ENCODE measurements around the gene ADK.

DNA sequence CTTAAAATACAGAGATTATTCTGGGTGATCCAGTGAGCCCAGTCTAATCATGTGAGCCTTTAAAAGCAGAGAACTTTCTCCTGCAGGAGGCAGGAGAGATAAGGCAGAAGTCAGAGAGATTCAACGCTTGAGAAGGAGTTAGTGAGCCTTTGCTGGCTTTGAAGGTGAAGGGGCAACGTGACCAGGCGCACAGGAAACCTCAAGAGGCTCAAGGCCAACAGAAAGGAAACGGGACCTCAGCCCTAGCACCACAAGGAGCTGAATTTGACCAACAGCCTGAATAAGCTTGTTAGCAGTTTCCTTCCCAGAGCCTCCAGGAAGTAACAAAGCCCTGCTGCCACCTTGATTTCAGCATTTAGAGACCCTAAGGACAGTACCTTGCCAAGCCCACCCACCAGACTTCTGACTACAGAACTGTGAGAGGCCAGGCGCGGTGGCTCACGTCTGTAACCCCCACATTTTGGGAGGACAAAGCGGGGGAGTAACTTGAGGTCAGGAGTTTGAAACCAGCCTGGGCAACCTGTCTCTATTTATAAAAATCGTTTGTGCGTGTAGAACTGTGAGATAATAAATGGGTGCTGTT lies 588.1 kb downstream of the ADK start:
- TF ChIP-seq, protein P1, sequence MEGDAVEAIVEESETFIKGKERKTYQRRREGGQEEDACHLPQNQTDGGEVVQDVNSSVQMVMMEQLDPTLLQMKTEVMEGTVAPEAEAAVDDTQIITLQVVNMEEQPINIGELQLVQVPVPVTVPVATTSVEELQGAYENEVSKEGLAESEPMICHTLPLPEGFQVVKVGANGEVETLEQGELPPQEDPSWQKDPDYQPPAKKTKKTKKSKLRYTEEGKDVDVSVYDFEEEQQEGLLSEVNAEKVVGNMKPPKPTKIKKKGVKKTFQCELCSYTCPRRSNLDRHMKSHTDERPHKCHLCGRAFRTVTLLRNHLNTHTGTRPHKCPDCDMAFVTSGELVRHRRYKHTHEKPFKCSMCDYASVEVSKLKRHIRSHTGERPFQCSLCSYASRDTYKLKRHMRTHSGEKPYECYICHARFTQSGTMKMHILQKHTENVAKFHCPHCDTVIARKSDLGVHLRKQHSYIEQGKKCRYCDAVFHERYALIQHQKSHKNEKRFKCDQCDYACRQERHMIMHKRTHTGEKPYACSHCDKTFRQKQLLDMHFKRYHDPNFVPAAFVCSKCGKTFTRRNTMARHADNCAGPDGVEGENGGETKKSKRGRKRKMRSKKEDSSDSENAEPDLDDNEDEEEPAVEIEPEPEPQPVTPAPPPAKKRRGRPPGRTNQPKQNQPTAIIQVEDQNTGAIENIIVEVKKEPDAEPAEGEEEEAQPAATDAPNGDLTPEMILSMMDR (conservative IDR thresholded peaks at IDR 0.05; ENCODE audit: low read length), result peak; percentile 69
- no peak for TF ChIP-seq EZH2phosphoT487 (IDR thresholded peaks at IDR 0.05; ENCODE audit: borderline replicate concordance, low read depth, low read length)

Measured in OCI-LY7 (cell line).